Measurements from ENCODE around the gene ASH1L. TPM values are rescaled to one million over a fixed set of nuclear protein-coding genes. Genes with fewer than 3 reads are reported as not detected.
"Not testable (repeated sequence)": the region's sequence is repeated elsewhere in the genome, so short reads cannot be mapped to it uniquely, and the experiment has no call there.

The ASH1L gene
- total RNA-seq, 1 experiment from 2014 or later, result 29.3 TPM

DNA sequence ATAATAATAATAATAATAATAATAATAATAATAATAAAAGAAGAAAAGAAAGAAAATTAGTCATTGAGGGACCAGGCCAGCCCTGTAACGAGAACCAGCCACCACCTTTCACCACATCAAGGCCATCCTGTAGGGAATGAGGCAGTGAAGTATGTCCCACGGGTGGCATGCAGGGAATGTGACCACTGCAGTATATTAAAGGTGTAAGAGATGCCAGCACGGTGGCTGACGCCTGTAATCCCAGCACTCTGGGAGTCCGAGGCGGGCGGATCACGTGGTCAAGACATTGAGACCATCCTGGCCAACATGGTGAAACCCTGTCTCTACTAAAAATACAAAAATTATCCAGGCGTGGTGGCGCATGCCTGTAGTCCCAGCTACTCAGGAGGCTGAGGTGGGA is 271.6 kb downstream of the ASH1L start:
- H3K27ac Mint-ChIP-seq; H3K36me3 Mint-ChIP-seq; DNase-seq (ENCODE audit: low spot score); H3K9me3 Mint-ChIP-seq; POLR2A ChIA-PET; H3K4me3 Mint-ChIP-seq; ATAC-seq: not testable (repeated sequence)
- peaks cover 13% of the 10 kb centered on the region for H3K4me1 Mint-ChIP-seq
- H3K27me3 Mint-ChIP-seq (ENCODE audit: low read depth), result peaks cover 33% of the 10 kb centered on the region
- CTCF ChIA-PET, result interaction anchor here (0.6 to 1.4 kb wide), 3 partner anchors 13 to 17 kb away, joined by 3 read pairs; no protein-coding TSS in a partner anchor
- peak; percentile 68; the same call in 1 of the 2 replicates for TF ChIP-seq HMGA2 (CRISPR knock-in tag; IDR thresholded peaks at IDR 0.05)

DNA sequence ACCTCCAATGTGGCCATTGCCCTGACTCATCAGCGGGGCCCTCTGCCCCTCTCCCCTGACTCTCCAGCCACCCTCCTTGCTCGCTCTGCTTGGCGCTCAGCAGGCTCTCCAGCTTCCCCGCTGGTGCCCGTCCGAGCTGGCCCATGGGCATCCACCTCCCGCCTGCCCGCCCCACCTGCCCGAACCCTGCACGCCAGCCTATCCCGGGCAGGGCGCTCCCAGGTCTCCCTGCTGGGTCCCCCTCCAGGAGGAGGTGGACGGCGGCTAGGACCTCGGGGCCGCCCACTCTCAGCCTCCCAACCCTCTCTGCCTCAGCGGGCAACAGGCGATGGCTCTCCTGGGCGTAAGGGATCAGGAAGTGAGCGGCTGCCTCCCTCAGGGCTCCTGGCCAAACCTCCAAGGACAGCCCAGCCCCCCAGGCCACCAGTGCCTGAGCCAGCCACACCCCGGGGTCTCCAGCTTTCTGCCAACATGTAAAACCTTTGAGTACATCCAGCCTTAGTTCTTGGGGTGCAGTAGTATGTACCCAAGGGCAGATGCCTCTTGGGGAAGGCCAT is 274.5 kb downstream of the ASH1L start:
- H3K9me3 Mint-ChIP-seq, result no peaks in the 10 kb centered on the region
- TF ChIP-seq NR3C1 (CRISPR knock-in tag; conservative IDR thresholded peaks at IDR 0.05; ENCODE audit: low read depth), result no peak
- TF ChIP-seq, protein P1, sequence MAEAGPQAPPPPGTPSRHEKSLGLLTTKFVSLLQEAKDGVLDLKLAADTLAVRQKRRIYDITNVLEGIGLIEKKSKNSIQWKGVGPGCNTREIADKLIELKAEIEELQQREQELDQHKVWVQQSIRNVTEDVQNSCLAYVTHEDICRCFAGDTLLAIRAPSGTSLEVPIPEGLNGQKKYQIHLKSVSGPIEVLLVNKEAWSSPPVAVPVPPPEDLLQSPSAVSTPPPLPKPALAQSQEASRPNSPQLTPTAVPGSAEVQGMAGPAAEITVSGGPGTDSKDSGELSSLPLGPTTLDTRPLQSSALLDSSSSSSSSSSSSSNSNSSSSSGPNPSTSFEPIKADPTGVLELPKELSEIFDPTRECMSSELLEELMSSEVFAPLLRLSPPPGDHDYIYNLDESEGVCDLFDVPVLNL (CRISPR knock-in tag; IDR thresholded peaks at IDR 0.05; ENCODE audit: borderline replicate concordance, low read depth), result no peak
- no peak for TF ChIP-seq ATF1 (CRISPR knock-in tag; IDR thresholded peaks at IDR 0.05)
- TF ChIP-seq MYBL2 (CRISPR knock-in tag; IDR thresholded peaks at IDR 0.05), result no peak
- no peak for TF ChIP-seq JUN (CRISPR knock-in tag; IDR thresholded peaks at IDR 0.05)
- TF ChIP-seq ELF4 (CRISPR knock-in tag; IDR thresholded peaks at IDR 0.05; ENCODE audit: low read depth), result no peak
- TF ChIP-seq SMAD4 (CRISPR knock-in tag; IDR thresholded peaks at IDR 0.05), result no peak
- TF ChIP-seq RORB (CRISPR knock-in tag; IDR thresholded peaks at IDR 0.05), result no peak
- TF ChIP-seq HMGA2 (CRISPR knock-in tag; IDR thresholded peaks at IDR 0.05), result no peak
- TF ChIP-seq SP1 (CRISPR knock-in tag; conservative IDR thresholded peaks at IDR 0.05), result no peak
- TF ChIP-seq NR1H2 (CRISPR knock-in tag; IDR thresholded peaks at IDR 0.05), result no peak
- TF ChIP-seq, protein P2, sequence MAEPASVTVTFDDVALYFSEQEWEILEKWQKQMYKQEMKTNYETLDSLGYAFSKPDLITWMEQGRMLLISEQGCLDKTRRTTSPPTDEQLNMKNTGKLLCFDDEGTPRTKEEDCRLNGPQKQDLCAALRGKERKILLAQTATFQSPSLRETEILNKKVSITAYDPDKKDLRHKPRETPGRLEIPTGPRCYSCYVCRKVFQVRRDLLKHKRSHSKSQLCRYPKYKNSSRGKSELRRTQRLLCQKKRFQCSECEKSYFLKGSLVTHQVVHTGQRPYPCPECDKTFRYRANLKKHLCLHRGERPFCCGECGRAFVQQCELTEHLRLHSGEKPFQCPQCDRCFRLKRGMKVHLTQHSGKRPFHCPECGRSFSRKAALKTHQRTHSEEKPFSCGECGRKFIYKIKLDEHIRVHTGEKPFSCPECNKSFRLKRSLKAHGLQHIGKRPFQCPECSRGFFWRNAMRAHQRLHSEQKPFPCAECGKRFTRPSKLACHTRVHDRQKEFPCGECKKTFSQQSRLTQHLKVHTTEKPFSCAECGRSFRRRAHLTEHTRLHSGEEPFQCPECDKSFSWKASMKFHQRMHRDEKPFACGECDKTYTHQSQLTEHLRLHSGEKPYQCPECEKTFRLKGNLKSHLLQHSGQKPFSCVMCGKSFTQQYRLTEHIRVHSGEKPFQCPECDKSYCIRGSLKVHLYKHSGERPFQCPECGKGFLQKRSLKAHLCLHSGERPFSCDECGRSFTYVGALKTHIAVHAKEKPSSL (CRISPR knock-in tag; conservative IDR thresholded peaks at IDR 0.05), result no peak
- H3K4me3 Mint-ChIP-seq, result no peak overlapping the region
- H3K4me1 Mint-ChIP-seq, result no peaks in the 10 kb centered on the region
- DNase-seq (ENCODE audit: low spot score) (no peak), ATAC-seq (no peak)
- no peak overlapping the region for H3K27ac Mint-ChIP-seq
- ChIA-PET CTCF (interaction anchor here (1.5 kb wide), 1 partner anchor 10 kb away, joined by 3 read pairs; no protein-coding TSS in a partner anchor), POLR2A (no interaction called here)
- peaks cover 6% of the 10 kb centered on the region for H3K27me3 Mint-ChIP-seq (ENCODE audit: low read depth)
- no peaks in the 10 kb centered on the region for H3K36me3 Mint-ChIP-seq

DNA sequence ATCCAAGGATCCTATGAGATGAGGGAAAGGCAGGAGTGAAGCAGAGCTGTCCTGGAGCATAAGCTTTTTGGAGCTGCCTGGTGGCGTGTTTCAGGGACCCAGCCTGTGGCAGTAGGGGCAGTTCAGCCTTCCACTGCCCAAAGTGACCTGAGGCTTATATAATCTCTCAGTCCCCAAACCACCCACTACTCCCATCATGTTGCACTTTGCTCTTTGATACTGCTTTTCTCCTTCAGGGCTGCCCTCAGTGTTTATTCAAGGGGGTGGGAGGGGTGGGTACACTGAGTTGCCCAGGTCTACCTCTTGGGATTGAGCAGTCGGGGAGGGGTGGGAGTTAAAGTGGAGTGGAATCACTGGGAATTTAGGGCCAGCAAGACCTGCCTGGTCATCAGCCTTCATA is 276.1 kb downstream of the ASH1L start:
- ChIA-PET CTCF (interaction anchor here (0.9 to 1.1 kb wide), 2 partner anchors 10 to 37 kb away, joined by 3 read pairs; no protein-coding TSS in a partner anchor), POLR2A (no interaction called here)
- DNase-seq (ENCODE audit: low spot score) (no peak), ATAC-seq (no peak)
- no peak overlapping the region for H3K4me3 Mint-ChIP-seq
- no peak overlapping the region for H3K27ac Mint-ChIP-seq
- peaks cover 2% of the 10 kb centered on the region; the same call in 1 of the 2 replicates for H3K36me3 Mint-ChIP-seq
- no peaks in the 10 kb centered on the region for H3K9me3 Mint-ChIP-seq
- no peaks in the 10 kb centered on the region for H3K4me1 Mint-ChIP-seq
- no peaks in the 10 kb centered on the region for H3K27me3 Mint-ChIP-seq (ENCODE audit: low read depth)
- TF ChIP-seq ZNF232 (CRISPR knock-in tag; IDR thresholded peaks at IDR 0.05) (no peak), GRHL2 (CRISPR knock-in tag; IDR thresholded peaks at IDR 0.05; ENCODE audit: insufficient replicate concordance, severe bottlenecking) (no peak), NR1H2 (CRISPR knock-in tag; IDR thresholded peaks at IDR 0.05) (no peak), OVOL2 (CRISPR knock-in tag; IDR thresholded peaks at IDR 0.05; ENCODE audit: borderline replicate concordance) (no peak), ZNF396 (CRISPR knock-in tag; IDR thresholded peaks at IDR 0.05; ENCODE audit: borderline replicate concordance) (no peak)
- TF ChIP-seq, protein P3, sequence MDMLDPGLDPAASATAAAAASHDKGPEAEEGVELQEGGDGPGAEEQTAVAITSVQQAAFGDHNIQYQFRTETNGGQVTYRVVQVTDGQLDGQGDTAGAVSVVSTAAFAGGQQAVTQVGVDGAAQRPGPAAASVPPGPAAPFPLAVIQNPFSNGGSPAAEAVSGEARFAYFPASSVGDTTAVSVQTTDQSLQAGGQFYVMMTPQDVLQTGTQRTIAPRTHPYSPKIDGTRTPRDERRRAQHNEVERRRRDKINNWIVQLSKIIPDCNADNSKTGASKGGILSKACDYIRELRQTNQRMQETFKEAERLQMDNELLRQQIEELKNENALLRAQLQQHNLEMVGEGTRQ (CRISPR knock-in tag; IDR thresholded peaks at IDR 0.05), result no peak
- TF ChIP-seq, protein P4, sequence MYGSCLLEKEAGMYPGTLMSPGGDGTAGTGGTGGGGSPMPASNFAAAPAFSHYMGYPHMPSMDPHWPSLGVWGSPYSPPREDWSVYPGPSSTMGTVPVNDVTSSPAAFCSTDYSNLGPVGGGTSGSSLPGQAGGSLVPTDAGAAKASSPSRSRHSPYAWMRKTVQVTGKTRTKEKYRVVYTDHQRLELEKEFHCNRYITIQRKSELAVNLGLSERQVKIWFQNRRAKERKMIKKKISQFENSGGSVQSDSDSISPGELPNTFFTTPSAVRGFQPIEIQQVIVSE (CRISPR knock-in tag; IDR thresholded peaks at IDR 0.05; ENCODE audit: borderline replicate concordance), result no peak
- TF ChIP-seq, protein P5, sequence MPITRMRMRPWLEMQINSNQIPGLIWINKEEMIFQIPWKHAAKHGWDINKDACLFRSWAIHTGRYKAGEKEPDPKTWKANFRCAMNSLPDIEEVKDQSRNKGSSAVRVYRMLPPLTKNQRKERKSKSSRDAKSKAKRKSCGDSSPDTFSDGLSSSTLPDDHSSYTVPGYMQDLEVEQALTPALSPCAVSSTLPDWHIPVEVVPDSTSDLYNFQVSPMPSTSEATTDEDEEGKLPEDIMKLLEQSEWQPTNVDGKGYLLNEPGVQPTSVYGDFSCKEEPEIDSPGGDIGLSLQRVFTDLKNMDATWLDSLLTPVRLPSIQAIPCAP (CRISPR knock-in tag; IDR thresholded peaks at IDR 0.05), result no peak
- TF ChIP-seq, protein P6, sequence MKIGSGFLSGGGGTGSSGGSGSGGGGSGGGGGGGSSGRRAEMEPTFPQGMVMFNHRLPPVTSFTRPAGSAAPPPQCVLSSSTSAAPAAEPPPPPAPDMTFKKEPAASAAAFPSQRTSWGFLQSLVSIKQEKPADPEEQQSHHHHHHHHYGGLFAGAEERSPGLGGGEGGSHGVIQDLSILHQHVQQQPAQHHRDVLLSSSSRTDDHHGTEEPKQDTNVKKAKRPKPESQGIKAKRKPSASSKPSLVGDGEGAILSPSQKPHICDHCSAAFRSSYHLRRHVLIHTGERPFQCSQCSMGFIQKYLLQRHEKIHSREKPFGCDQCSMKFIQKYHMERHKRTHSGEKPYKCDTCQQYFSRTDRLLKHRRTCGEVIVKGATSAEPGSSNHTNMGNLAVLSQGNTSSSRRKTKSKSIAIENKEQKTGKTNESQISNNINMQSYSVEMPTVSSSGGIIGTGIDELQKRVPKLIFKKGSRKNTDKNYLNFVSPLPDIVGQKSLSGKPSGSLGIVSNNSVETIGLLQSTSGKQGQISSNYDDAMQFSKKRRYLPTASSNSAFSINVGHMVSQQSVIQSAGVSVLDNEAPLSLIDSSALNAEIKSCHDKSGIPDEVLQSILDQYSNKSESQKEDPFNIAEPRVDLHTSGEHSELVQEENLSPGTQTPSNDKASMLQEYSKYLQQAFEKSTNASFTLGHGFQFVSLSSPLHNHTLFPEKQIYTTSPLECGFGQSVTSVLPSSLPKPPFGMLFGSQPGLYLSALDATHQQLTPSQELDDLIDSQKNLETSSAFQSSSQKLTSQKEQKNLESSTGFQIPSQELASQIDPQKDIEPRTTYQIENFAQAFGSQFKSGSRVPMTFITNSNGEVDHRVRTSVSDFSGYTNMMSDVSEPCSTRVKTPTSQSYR (CRISPR knock-in tag; IDR thresholded peaks at IDR 0.05), result no peak

Measured in WTC11 (cell line).